ENCODE results near the gene DMPK.
"Not testable (repeated sequence)": the region's sequence is repeated elsewhere in the genome, so short reads cannot be mapped to it uniquely, and the experiment has no call there.

Gene DMPK

DNA sequence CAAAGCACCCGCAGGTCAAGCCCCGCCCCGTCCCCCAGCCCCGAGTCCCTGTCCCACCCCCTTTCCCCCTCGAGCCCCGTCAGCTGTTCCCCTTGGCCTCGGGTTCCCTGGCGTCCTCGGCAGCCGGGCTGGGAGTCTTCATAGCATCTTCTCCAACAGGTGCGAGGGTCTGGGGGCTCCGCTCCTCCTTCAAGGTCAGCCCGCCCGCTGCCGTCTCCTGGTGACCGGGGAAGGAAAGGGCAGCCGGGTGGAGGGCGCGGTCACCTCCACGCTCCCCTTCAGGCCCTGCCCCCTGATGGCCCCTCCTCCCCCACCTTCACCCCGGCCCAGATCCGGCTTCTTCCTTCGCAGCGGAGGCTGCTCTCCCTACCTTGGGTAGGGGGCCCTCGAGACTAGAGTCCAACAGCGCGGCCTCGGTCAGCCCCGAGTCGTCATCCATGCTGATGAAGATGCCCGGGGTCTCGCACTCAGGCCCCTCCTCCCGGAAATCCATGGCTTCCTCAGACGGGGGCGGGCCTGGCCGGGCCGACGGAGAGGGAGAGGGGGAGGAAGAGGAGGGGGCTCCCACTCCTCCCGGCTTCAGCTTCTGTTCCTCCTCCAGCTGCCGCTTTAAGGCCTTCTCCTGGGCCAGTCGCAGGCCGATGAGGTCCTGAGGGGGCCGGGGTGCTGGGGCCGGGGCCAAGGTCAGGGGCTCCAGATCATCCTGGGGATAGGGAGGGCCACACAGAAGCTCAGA, 33.4 kb upstream of the DMPK start:
- DNase-seq (ENCODE audit: low read depth, low spot score), result no peak

DNA sequence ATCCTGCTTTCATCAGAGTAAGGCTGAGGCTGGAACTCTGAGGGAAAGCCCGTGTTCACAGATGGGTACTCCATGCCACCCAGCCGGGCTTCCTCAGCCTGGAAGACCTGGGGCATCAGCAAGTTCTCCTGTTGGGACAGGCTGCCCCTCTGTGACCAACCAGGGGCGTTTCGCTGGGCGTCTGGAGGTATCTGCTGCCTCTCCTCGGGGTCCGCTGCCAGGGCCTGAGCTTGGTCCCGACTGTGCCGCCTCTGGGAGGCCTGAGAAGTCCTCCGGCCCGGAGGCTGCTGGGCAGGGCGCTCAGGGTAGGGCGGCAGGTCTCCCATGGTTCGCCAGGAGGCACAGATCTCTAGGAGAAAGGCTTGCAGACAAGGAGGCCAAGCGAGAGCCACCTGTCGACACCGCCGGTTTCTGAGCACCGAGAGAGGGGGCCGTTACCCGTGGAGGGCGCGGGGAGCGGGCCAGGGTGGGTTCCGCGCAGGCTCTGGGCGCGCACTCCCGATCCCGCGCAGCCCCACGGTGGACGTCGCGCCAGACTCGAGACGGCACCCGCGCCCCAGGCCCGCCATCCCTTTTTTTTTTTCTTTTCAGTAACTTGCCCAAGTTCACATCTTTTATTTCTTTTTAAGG, 32.7 kb upstream of the DMPK start, which contains the start of gene RSPH6A:
TSS of gene RSPH6A (minus strand) at position 458 of the 630 bp plus-strand sequence. CDS start at position 326, 132 bp downstream.
- DNase-seq (ENCODE audit: low read depth, low spot score), result no peak

DNA sequence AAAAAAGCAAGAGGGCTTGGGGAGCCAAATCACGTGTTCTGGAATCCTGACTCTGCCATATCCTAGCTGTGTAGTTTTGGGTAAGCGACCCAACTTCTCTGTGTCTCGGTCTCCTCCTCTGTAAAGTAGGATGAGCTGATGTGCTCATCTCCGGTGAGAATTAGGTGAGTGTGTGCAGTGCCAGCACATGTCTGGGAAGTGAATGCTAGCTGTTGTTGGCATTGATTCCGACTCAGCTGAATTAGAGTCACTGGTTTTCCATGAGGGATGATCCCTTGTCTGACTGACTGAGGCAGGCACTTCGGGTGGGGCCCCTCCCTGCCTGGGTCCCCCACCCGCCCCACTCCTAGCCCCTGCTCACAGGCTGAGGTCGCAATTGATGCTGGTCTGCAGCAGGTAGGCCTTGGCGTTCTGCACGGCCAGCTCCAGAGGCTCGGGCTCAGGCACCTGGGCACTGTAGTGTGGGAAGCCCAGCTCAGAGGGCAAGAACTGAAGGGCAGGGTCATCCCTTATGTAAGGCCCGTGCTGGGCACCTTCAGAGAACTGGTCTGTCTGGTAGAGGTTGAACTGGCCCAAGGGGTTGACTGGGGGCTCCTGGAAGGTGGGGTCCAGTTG, 32.0 kb upstream of the DMPK start:
- no peak for DNase-seq (ENCODE audit: low read depth, low spot score)

- no peak for DNase-seq (ENCODE audit: low read depth, low spot score)
These were observed 30.0 kb upstream of the DMPK start for GRCh38 chr19:45812297-45812696.

DNA sequence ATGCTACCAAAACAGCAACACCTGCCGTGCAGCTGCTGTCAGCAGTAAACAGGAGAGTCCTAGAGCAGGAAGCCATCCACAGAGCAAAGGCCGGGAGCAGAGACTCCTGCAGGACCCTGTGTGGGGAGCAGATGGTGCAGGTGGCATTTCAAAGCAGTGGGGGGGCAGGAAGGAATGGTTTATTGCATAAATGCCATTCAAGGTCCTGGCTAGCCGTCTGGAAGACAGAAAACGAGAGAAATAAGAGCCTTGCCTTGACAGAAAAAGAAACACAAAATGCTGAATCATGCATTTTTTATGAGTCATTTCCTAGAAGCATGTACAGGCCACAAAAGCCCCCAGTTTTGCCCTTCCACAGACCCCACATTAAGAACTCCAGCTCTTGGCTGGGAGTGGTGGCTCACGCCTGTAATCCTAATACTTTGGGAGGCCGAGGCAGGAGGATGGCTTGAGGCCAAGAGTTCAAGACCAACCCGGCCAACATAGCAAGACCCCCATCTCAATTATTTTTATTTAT, 27.4 kb upstream of the DMPK start:
- no peak for DNase-seq (ENCODE audit: low read depth, low spot score)

DNA sequence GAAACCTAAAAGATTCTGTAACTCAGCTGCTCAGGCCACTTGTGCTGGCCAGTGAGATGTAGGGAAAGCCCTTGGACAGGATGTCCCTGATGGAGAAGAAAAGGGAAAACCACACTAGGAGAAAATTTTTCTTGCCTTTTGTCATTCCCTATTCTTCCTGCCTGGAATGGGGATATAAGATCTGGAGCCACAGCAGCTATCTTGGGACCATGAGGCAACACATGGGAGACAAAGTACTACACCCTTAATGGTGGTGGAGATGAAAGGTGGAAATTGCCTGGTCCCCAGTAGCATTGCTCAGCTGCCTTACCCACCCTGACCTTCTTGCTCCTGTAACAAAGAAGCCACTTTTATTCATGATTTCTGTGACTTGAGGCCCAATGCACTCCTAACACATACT, 23.4 kb upstream of the DMPK start:
- no peak for DNase-seq (ENCODE audit: low read depth, low spot score)

- no peak for DNase-seq (ENCODE audit: low read depth, low spot score)
These were observed 22.6 kb upstream of the DMPK start for GRCh38 chr19:45804959-45805230.

GRCh38 chr19:45804140-45804958, 22.1 kb upstream of the DMPK start:
- no peak for DNase-seq (ENCODE audit: low read depth, low spot score)

DNA sequence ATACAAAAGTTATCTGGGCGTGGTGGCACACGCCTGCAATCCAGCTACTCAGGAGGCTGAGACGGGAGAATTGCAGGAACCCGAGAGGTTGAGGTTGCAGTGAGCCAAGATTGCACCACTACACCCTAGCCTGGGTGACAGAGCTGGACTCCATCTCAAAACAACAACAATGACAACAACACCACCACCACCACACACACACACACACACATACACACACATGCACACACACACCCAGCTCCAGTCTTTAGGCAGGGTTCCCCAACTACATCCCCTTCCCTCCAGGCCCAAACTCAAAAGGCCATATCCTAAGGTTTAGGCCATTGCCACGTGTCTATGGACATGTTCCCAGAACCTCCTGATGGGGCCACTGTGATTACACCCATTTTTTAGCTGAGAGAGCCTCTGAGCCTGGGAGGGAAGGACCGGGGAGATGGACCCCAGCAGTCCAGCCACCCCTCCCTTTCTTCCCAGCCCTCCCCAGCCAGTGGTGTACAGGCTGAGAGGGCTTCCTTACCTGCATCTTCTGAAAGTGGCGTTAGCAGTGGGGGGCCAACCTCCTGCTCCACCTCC, 19.4 kb upstream of the DMPK start:
- no peak for DNase-seq (ENCODE audit: low read depth, low spot score)

GRCh38 chr19:45800070-45800553, 17.8 kb upstream of the DMPK start:
- DNase-seq (ENCODE audit: low read depth, low spot score), result no peak

DNA sequence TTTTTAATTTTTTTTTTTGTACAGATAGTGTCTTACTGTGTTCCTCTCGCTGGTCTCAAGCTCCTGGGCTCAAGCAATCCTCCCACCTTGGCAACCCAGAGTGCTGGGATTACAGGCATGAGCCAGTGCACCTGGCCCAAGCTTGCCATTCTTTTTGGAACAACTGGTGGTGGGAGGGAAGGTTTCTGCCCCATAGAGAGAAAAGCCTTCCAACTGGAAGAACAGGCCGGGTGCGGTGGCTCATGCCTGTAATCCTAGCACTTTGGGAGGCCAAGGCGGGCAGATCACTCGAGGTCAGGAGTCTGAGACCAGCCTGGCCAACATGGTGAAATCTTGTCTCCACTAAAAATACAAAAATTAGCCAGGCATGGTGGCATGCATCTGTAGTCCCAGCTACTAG, 17.3 kb upstream of the DMPK start:
- DNase-seq (ENCODE audit: low read depth, low spot score), result not testable (repeated sequence)

DNA sequence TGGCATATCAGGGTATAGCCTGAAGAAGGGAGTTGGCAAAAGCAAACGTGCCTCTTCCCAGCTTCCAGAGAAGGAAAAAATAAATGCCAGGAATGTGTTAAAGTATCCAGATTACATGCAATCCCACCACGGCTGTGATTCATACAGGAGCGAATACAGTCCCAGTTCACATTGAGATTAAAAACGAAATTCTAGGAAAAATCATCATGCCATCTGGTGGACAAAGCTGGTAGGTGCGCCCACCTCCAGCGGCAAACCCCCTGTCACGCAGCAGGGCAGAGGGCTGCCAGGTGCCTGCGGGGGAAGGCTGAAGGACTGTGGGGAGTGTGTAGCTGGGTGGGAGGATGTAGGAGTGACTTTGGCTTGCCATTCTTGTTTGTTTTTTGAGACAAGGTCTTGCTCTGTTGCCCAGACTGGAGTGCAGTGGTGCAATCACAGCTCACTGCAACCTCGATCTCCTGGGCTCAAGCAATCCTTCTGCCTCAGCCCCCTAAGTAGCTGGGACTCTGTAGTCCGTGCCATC, 16.8 kb upstream of the DMPK start:
- DNase-seq (ENCODE audit: low read depth, low spot score), result no peak

- no peak for DNase-seq (ENCODE audit: low read depth, low spot score)
These were observed 12.3 kb upstream of the DMPK start for GRCh38 chr19:45794627-45795026.

DNA sequence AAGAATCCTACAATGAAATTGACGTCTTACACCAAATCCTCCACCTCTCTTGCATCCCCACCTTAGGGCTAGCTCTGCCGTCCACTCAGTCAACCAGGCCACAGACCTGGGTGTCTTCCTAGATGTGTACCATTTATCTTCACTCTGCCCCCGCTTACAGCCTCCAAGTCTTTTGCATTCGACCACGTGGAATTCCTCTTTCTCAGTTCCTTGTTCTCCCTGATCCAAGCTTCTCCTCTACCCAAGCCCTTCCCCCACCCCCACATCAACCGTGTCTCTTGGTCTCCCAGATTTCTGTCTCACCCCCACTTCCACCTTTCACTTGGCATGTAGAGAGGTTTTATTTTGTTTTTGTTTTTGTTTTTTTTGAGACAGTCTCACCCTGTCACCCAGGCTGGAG, 11.6 kb upstream of the DMPK start:
- no peak for DNase-seq (ENCODE audit: low read depth, low spot score)

- DNase-seq (ENCODE audit: low read depth, low spot score), result no peak
These were observed 10.9 kb upstream of the DMPK start for GRCh38 chr19:45793178-45793564.

GRCh38 chr19:45792470-45793177, 10.3 kb upstream of the DMPK start, which contains the start of gene DMWD:
DMWD (minus strand) TSS chr19:45792845; CDS start chr19:45792756, 89 bp downstream.
- peak; percentile 99 for DNase-seq (ENCODE audit: low read depth, low spot score)

- no peak for DNase-seq (ENCODE audit: low read depth, low spot score)
These were observed 9.6 kb upstream of the DMPK start for GRCh38 chr19:45791744-45792469.

DNA sequence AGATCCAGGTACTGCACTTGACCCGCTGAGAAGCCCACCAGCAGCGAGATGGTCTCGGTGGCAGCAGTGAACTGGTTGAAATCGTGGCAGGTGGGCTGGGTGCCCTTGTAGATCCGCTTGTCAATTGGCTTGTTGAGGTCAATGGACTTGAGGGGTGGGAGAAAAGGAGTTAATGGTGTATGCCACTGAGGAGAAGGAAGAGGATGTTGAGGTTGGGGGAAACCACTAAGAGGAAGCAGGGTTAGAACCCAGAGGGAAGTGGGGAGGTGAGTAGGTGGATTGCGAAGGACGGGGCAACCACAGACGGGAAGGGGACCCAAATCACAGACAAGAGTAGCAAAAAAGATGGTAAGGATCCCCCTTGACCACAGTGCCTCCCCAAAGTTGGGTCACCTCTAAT, 8.7 kb upstream of the DMPK start:
- DNase-seq (ENCODE audit: low read depth, low spot score), result no peak

DNA sequence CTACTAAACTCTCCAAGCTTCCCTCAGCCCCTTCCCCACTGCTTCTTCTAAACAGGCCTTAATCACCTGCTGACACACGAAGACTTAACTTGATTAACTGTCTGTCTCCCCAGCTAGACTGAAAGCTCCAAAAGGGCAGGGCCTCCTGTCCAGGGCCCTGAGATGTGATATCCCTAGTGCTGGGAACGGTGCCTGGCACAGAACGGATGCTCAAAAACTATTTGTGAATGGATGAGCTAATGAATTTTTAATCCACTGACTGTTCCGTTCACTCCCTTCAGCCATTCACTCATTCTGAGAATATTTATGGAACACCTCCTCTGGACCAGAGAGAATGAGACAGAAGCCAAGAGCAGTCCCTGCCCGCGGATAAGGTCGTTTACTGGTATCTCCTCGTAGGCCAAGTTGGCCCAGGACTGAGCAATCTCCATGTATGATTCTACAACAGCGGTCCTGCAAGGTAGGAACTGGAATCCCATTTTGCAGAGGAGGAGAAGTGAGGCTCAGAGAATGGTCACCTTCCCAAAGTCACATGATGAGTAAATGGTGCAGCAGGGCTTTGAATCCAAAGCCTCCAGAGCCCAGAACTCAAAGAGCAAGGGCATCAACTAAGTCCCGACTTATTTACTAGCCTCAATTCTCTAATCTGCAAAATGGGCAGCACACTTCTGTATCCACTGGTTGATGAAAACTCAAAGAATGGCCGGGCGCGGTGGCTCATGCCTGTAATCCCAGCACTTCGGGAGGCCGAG, 6.9 kb upstream of the DMPK start:
- no peak for DNase-seq (ENCODE audit: low read depth, low spot score)

Data from activated naive CD8-positive, alpha-beta T cell treated with anti-CD3 and anti-CD28 coated beads, Interleukin-2, amount 50 U/mL, for 16 hours (primary cell).